HepG2 (cell line): Measurements from ENCODE around the gene SLC28A1. TPM values are rescaled to one million over a fixed set of nuclear protein-coding genes. Genes with fewer than 3 reads are reported as not detected.

Experiments used
- AFF4 ChIP-seq: sonication (generic); formaldehyde crosslinking; IDR thresholded peaks from 2 replicates; pipeline ENCODE4 v1.4.0; 2020; ENCODE audit warnings: missing genetic modification reagents
- EZH2 ChIP-seq: conservative IDR thresholded peaks from 2 replicates; pipeline ENCODE4 v1.6.1; 2012; ENCODE audit warnings: mild to moderate bottlenecking, low read depth, low read length, moderate library complexity
- FOXO4 ChIP-seq: sonication (generic); formaldehyde crosslinking; conservative IDR thresholded peaks from 2 replicates; pipeline ENCODE4 v1.8.1; 2023; ENCODE audit warnings: missing genetic modification reagents
- GLI4 ChIP-seq: sonication (generic); formaldehyde crosslinking; IDR thresholded peaks from 2 replicates; pipeline ENCODE4 v1.5.1; 2020; ENCODE audit warnings: missing genetic modification reagents, mild to moderate bottlenecking, moderate library complexity, borderline replicate concordance
- MAFK ChIP-seq, 2 experiments: IDR thresholded peaks in 1 of 2; conservative IDR thresholded peaks in 1 of 2; 2 replicates each; pipeline ENCODE4 v1.6.1; 2011; ENCODE audit warnings: improper control_type of control experiment in 2 of 2, low read length in 2 of 2
- THAP7 ChIP-seq: sonication (generic); formaldehyde crosslinking; IDR thresholded peaks from 2 replicates; pipeline ENCODE4 v1.8.1; 2023; ENCODE audit warnings: mild to moderate bottlenecking, missing genetic modification reagents
- XRCC5 ChIP-seq: fragments of 200-400 bp; formaldehyde crosslinking; optimal IDR thresholded peaks from 2 replicates; pipeline ENCODE3; 2017; ENCODE audit warnings: mild to moderate bottlenecking, low read length
- ZBTB1 ChIP-seq: sonication (generic); formaldehyde crosslinking; IDR thresholded peaks from 2 replicates; pipeline ENCODE4 v1.4.0; 2020; ENCODE audit warnings: missing genetic modification reagents, borderline replicate concordance
- ZBTB14 ChIP-seq: sonication (generic); formaldehyde crosslinking; IDR thresholded peaks from 2 replicates; pipeline ENCODE4 v1.4.0; 2020; ENCODE audit warnings: missing genetic modification reagents
- ZNF318 ChIP-seq: sonication (generic); formaldehyde crosslinking; IDR thresholded peaks from 2 replicates; pipeline ENCODE4 v1.4.0; 2020; ENCODE audit warnings: mild to moderate bottlenecking, missing genetic modification reagents
- polyA plus RNA-seq, 8 experiments: library from polyadenylated mRNA; depleted of rRNA in 3 of 8; stranded (reverse) in 7 of 8; unstranded in 1 of 8; fragments of >200 nt; fragmentation: Illumina TruSeq in 4 of 8; extraction: Trizol in 4 of 8; gene quantifications; 2 replicates each; pipeline versions ENCODE4 v1.2.1 to v1.2.3, GENCODE V29; 2011 to 2016; ENCODE audit warnings: low read depth in 4 of 8, missing spikeins in 1 of 8, mixed read lengths in 1 of 8; ENCODE audit not compliant: insufficient read depth in 1 of 8
- total RNA-seq, 5 experiments: library from RNA; depleted of rRNA; stranded (reverse); fragments of >200 nt; fragmentation: Illumina TruSeq; extraction: Trizol; gene quantifications; 2 replicates each; pipeline ENCODE4 v1.2.3, GENCODE V29; 2016; ENCODE audit warnings: low read depth in 1 of 5

Gene SLC28A1
- total and polyA plus RNA-seq, 2 of the 13 experiments (the other 11 are each of a cell fraction or from before 2014, with no cell fraction given), result 0.31 to 5.8 TPM

- TF ChIP-seq FOXO4 (CRISPR knock-in tag) (no peak), GLI4 (no peak), AFF4 (CRISPR knock-in tag) (no peak), ZBTB14 (no peak), ZBTB1 (CRISPR knock-in tag) (no peak), MAFK (conservative IDR thresholded peaks at IDR 0.05 in 1 of 2, IDR thresholded peaks at IDR 0.05 in 1 of 2; ENCODE audit: low read length in 2 of 2) (no peak), EZH2 (no peak), ZNF318 (CRISPR knock-in tag) (no peak), THAP7 (CRISPR knock-in tag) (no peak), XRCC5 (peak; percentile 36)
These were observed 50.7 kb downstream of the SLC28A1 start (continued) for GRCh38 chr15:84934942-84935729.
